ENCODE results near the gene YTHDF1.

DNA sequence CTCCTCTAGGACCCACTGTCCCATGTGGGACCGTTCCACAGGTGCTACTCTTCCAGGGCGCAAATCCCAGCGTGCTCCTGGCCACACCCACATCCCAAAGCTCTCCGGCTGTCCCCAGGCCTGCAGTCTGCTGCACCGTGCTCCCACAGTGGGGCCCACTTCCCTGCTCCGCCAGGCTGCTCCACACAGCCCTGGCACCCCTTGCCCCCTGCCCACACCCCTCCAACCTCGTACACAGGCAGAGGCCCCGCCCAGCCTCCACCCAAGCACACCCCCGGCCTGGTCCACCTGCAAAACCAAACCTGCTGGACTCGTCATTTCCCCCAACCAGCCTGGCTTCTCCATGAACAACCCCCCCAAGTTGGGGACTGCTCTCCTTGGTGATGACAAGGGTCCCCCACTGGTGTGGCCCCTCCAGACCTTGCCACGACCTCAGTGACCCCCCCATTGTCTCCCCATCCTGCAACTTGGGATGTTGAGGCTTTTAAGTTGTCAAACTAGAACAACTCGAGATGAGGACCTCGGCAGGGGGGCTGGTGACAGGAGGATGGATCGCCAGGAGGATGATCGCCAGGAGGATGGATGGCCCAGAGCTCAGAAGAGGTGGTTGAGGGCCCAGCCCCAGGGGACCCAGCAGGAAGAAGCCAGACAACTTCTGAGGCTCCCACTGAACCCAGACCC, 27.1 kb downstream of the YTHDF1 start:
- TF ChIP-seq, protein P1, sequence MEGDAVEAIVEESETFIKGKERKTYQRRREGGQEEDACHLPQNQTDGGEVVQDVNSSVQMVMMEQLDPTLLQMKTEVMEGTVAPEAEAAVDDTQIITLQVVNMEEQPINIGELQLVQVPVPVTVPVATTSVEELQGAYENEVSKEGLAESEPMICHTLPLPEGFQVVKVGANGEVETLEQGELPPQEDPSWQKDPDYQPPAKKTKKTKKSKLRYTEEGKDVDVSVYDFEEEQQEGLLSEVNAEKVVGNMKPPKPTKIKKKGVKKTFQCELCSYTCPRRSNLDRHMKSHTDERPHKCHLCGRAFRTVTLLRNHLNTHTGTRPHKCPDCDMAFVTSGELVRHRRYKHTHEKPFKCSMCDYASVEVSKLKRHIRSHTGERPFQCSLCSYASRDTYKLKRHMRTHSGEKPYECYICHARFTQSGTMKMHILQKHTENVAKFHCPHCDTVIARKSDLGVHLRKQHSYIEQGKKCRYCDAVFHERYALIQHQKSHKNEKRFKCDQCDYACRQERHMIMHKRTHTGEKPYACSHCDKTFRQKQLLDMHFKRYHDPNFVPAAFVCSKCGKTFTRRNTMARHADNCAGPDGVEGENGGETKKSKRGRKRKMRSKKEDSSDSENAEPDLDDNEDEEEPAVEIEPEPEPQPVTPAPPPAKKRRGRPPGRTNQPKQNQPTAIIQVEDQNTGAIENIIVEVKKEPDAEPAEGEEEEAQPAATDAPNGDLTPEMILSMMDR (IDR thresholded peaks at IDR 0.05) = no peak
- no peak for TF ChIP-seq POLR2A (IDR thresholded peaks at IDR 0.05)

Data from esophagus squamous epithelium (tissue), 4 donors.